Aorta (tissue), 5 donors: ENCODE data around the gene HYAL2. TPM values are rescaled to one million over a fixed set of nuclear protein-coding genes. Genes with fewer than 3 reads are reported as not detected.

Experiments
- ATAC-seq: fragments of 200-7000 bp; cut with Tn5 transposase; one replicate; pipeline ENCODE4 v1.9.1; 2022; ENCODE audit warnings: moderate library complexity; ENCODE audit not compliant: low FRiP score
- DNase-seq, 2 donors: peaks; one replicate each; pipeline ENCODE4 v3.0.0-alpha.2; 2020
- H3K27ac ChIP-seq, 2 donors: one replicate each; pipeline ENCODE4 v1.5.1; 2013; ENCODE audit warnings: low read length in 2 of 2, mild to moderate bottlenecking in 2 of 2, moderate library complexity in 2 of 2, control low read depth in 1 of 2, inconsistent platforms in 1 of 2, low read depth in 1 of 2
- H3K27me3 ChIP-seq, 2 donors: one replicate each; pipeline ENCODE4 v1.6.1; 2013; ENCODE audit warnings: control low read depth in 1 of 2, low read length in 1 of 2, mild to moderate bottlenecking in 1 of 2, moderate library complexity in 1 of 2; ENCODE audit not compliant: insufficient read depth in 2 of 2, control insufficient read depth in 1 of 2
- H3K36me3 ChIP-seq, 2 donors: one replicate each; pipeline ENCODE4 v1.6.1; 2013; ENCODE audit warnings: control low read depth in 1 of 2, low read length in 1 of 2, mild to moderate bottlenecking in 1 of 2; ENCODE audit not compliant: insufficient read depth in 2 of 2, control insufficient read depth in 1 of 2
- H3K4me1 ChIP-seq, 2 donors: one replicate each; pipeline ENCODE4 v1.6.1; 2013; ENCODE audit warnings: low read length in 2 of 2, control low read depth in 1 of 2, mild to moderate bottlenecking in 1 of 2, moderate library complexity in 1 of 2; ENCODE audit not compliant: insufficient read depth in 2 of 2, control insufficient read depth in 1 of 2
- H3K4me3 ChIP-seq, 2 donors: one replicate each; pipeline ENCODE4 v1.5.1; 2013; ENCODE audit warnings: low read length in 2 of 2, control low read depth in 1 of 2, mild to moderate bottlenecking in 1 of 2
- H3K9me3 ChIP-seq: one replicate; pipeline ENCODE4 v1.6.1; 2013; ENCODE audit warnings: mild to moderate bottlenecking, low read length; ENCODE audit not compliant: control insufficient read depth
- WGBS, 2 donors: extraction: QIAGEN DNeasy Blood & Tissue Kit; methylation state at CpG; one replicate each; pipeline ENCODE4 v1.1.7; 2013; 5-methylcytosine and 5-hydroxymethylcytosine counted together
- intact Hi-C, 2 donors: fragments of 100-400 bp; cut with DNase I; formaldehyde crosslinking; loops; one replicate each; pipeline versions ENCODE4 v1.14.2 to v1.15.0; 2022
- polyA plus RNA-seq, 2 donors: library from polyadenylated mRNA; stranded (reverse); fragments of 200-250 nt; gene quantifications; one replicate each; pipeline ENCODE4 v1.2.3, GENCODE V29; 2013
- total RNA-seq, 2 donors: library from RNA; stranded (reverse); fragmentation: NEBNext Ultra II Directional; extraction: Animal tissue kit (Norgen Biotek cat#: 25700); gene quantifications; one replicate each; pipeline ENCODE4 v1.2.1, GENCODE V29; 2021
- donor health status: healthy with polysubstance abuse.
- donor health status: Bipolar disorder and iron deficiency.
- donor health status: DM: no; HTN: no; CAD: no.
- donor health status: DM: no; HTN: no; CAD: no.
- donor health status: DM: yes; HTN: yes; CAD: no.

HYAL2 gene
- total and polyA plus RNA-seq, 4 donors: 5.6 to 71.2 (median 38.9) TPM

DNA sequence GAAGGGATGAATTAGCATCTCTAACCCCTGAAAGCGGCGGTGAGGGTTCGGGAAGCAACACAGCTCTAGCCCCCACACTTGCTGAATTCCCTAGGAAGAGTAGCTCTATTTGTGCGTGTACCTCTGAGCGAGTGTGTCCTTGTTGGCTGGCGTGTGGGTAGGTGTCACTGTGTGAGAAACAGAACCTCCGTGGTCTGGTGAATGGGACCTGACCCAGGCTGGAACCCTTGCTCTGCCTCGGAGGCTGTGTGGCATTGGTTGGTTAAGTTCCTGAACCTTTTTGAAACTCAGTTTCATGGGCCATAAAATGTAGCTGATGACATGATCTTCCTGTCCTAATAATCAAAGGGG, 37.2 kb upstream of the HYAL2 start:
- DNase-seq: no peak
- H3K4me3 ChIP-seq: no peak overlapping the region
- H3K36me3 ChIP-seq: peaks cover 0 to 2% of the 10 kb centered on the region in 2 donors
- no peaks in the 10 kb centered on the region for H3K9me3 ChIP-seq
- no peaks in the 10 kb centered on the region for H3K27me3 ChIP-seq
- WGBS, 2 donors: 11 to 14% methylated on average over 8 of the region's 8 CpGs
- ATAC-seq: no peak
- no peak overlapping the region for H3K27ac ChIP-seq
- intact Hi-C loops: loop anchor here in 1 of 2 donors (5.0 to 10.0 kb wide), 2 partner anchors 183 to 1035 kb away; partner anchors contain the start of gene RBM15B
- no peaks in the 10 kb centered on the region for H3K4me1 ChIP-seq

DNA sequence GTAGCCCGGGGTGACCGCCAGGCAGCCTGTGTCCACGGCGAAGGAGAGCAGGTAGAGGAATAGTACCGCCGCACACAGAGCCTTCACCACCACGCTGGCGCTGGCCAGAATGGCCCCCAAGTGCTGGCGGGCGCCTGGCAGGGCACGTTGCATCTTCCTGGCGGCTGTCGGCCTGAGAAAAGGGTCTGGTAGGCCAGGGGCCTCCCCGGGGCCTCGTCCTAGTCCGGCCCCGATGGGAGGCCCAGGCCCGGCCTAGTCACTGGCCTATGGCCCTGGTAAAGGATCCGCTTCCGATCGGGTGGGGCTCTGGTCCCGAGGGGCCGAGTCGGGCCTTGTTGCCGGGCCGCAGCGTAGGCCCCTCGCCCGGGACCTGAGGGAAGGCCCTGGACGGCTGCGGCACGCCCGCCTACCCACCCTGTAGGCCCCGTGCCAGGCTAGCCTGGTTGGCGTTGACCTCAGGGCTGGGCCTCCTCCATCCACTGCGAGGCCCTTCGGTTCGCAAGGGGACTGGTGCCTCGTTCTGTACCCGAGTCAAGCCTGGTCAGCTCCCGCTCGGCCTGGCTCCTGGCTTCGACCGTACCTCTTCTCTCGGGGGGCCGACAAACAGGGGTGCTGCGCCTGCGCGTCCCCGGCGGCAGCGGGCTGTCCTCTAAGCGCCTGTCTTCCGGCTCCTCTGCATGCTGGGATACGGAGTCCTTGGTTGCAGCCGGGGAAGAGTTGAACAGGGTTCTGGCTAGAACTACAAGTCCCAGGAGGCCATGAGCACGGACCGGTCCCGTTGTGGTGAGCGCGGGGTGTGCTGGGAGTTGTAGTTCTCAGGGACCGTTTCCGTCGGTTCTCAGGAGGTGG, 36.6 kb upstream of the HYAL2 start, which contains the start of gene TMEM115:
TSS of gene TMEM115 (minus strand) at position 611 of the 849 bp plus-strand sequence. CDS start at position 153, 458 bp downstream.
- H3K36me3 ChIP-seq: peaks cover 0 to 2% of the 10 kb centered on the region in 2 donors
- H3K9me3 ChIP-seq: no peaks in the 10 kb centered on the region
- intact Hi-C loops: loop anchor here in 1 of 2 donors (10.0 kb wide), 1 partner anchor 1036 kb away; the partner anchor contains the start of gene RBM15B
- peak within 1 kb of the TSS in 1 of 2 donors; percentile 59 for H3K27ac ChIP-seq
- H3K27me3 ChIP-seq: no peaks in the 10 kb centered on the region
- ATAC-seq (peak; percentile 98), DNase-seq (peak; percentile 98)
- H3K4me3 ChIP-seq: peak within 1 kb of the TSS; percentile 63 to 67
- 1% methylated on average over 63 to 64 of the region's 64 CpGs for WGBS, 2 donors
- no peaks in the 10 kb centered on the region for H3K4me1 ChIP-seq

DNA sequence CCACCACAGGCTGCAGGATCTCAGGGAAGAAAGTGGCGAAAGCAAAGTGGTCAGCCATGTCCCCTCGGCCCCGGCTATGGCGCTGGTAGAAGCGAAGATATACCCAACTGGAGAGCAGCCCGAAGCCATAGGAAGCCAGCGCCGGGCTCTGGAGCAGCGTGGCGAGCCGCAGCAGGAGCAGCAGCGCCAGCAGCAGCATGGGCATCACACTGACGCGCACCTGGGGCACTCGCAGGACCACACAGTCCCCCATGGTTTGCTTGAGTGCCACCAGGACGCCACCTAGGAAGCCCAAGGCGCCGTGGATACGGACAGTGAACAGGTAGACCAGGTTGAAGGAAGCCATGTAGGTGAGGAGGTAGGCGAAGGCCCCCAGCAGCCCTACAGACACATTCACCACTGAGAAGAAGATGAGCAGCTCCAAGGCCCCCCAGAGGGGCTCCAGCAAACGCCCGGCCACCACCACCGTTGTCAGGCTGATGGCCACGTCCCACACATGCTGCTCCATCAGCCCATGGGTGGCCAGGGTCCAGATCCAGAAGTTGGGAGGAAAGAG, 35.9 kb upstream of the HYAL2 start:
- no peaks in the 10 kb centered on the region for H3K9me3 ChIP-seq
- no peak for ATAC-seq
- no peaks in the 10 kb centered on the region for H3K27me3 ChIP-seq
- no peak for DNase-seq
- no peaks in the 10 kb centered on the region for H3K4me1 ChIP-seq
- H3K27ac ChIP-seq: no peak overlapping the region
- peaks cover 0 to 2% of the 10 kb centered on the region in 2 donors for H3K36me3 ChIP-seq
- WGBS, 2 donors: 34 to 43% methylated on average over 24 of the region's 24 CpGs
- intact Hi-C loops: loop anchor here in 1 of 2 donors (10.0 kb wide), 1 partner anchor 1036 kb away; the partner anchor contains the start of gene RBM15B
- peak overlapping the region; percentile 63 to 67 for H3K4me3 ChIP-seq

DNA sequence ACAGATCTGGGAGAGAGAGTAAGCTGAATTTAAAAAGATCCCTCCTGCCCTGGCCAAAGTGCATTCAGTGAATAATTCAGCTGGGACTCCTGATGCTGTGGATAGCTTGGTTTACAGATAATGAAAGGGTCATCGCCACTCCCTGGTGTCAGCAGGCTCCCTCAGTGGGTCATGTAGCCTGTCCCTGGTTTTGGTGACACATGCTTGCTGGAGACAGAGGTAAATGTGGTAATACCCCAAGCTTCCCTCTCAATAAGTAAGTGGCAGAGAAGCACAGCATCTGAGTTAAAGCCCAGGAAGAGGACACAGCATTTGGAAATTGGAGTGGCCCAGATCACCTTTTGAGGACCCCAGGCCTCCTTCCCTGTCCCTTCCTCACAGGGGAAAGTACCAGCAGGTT, 34.9 kb upstream of the HYAL2 start:
- ATAC-seq: no peak
- no peaks in the 10 kb centered on the region for H3K27me3 ChIP-seq
- no peak for DNase-seq
- 68 to 75% methylated on average over 1 of the region's 1 CpG for WGBS, 2 donors
- no peaks in the 10 kb centered on the region for H3K4me1 ChIP-seq
- H3K36me3 ChIP-seq: peaks cover 0 to 5% of the 10 kb centered on the region in 2 donors
- no peaks in the 10 kb centered on the region for H3K9me3 ChIP-seq
- intact Hi-C loops: loop anchor here in 1 of 2 donors (10.0 kb wide), 1 partner anchor 1037 kb away; the partner anchor contains the start of gene RBM15B
- H3K27ac ChIP-seq: no peak overlapping the region
- no peak overlapping the region for H3K4me3 ChIP-seq

DNA sequence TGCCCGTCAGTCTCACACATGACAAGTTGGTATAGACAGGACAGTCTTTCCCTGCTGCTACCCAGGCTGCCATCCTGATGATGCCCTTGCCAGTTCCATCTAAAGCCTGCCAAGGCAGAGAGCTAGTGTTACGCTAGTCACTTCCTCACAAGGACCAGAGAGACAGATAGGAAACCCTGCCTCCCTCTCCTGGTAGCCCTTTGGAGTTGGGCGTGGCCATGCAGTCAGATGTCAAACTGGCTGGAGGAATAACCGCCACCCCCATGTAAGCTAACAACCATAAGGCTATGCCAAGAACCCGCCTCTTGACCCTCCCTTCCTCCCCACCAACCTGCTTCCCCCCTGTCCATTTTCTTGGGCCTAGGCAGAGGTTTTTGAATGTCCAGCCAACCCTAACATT, 34.0 kb upstream of the HYAL2 start:
- no peak for DNase-seq
- Histone ChIP-seq H3K4me1 (no peaks in the 10 kb centered on the region), H3K4me3 (peak overlapping the region in 1 of 2 donors; percentile 3), H3K9me3 (no peaks in the 10 kb centered on the region), H3K27ac (peak overlapping the region in 1 of 2 donors; percentile 15), H3K36me3 (peaks cover 0 to 5% of the 10 kb centered on the region in 2 donors), H3K27me3 (no peaks in the 10 kb centered on the region)
- 34% methylated on average over 5 of the region's 5 CpGs for WGBS, 2 donors
- ATAC-seq: no peak
- intact Hi-C loops: loop anchor here in 1 of 2 donors (10.0 kb wide), 1 partner anchor 1038 kb away; the partner anchor contains the start of gene RBM15B

DNA sequence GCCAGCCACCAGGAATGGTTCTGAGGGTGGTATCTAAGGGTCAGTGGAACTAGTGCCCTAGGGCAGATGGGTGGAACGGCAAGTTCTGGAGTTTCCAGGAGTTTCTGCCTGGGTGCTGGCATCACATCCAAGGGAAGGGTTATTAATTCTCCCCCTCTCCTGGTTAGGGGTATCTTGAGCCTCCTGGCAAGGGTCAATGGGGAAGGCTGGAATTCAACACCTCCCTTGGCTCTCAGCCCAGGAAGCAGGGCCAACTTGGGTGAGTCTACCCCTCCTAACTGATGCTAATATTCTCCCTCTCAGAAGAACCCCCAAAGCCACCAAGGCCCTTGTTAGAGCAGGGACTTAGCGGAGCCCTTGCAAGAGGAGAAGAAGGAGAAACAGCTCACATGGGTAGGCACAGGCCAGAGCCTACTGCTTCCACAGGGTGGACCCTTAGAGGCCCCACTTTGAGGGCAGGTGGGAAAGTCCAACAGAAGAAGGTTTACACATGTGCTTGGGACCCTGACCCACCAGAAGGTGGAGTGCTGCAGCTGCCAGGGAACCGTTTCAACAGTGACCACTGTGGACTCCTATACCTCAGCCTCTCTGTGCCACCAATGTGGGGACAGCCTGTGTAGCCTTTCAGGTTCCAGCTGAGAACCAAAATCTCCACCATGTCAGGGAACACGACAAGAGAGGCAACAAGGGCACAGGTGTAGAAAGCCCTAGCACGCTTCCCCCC, 33.4 kb upstream of the HYAL2 start:
- ATAC-seq (no peak), DNase-seq (no peak)
- Histone ChIP-seq H3K27ac (peak overlapping the region in 1 of 2 donors; percentile 26), H3K4me3 (no peak overlapping the region), H3K4me1 (no peaks in the 10 kb centered on the region), H3K27me3 (no peaks in the 10 kb centered on the region), H3K9me3 (no peaks in the 10 kb centered on the region), H3K36me3 (peaks cover 0 to 5% of the 10 kb centered on the region in 2 donors)
- 42 to 46% methylated on average over 5 of the region's 5 CpGs for WGBS, 2 donors
- intact Hi-C loops: loop anchor here in 1 of 2 donors (10.0 kb wide), 1 partner anchor 1039 kb away; the partner anchor contains the start of gene RBM15B

DNA sequence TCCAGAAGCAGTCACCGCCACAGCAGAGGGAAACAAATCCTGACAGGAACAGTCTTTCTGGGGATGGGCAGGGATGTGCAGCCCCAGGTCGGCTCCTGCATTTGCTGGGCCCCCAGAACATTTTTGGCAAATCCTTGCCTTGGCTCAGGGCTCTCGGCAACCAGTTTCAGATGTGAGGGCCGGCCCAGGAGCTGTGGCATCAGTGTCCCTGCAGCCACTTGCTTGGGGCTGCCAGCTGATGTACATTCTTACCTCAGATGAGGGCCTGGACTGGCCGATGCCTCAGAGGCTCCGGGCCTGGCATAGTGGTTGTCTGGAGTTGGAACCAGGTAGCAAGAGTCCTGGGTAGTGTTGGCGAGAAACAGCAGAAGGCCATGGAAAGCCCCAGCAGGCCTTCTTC, 32.3 kb upstream of the HYAL2 start:
- Histone ChIP-seq H3K27me3 (no peaks in the 10 kb centered on the region), H3K36me3 (peaks cover 0 to 5% of the 10 kb centered on the region in 2 donors), H3K9me3 (no peaks in the 10 kb centered on the region), H3K4me1 (no peaks in the 10 kb centered on the region), H3K27ac (no peak overlapping the region), H3K4me3 (no peak overlapping the region)
- ATAC-seq (no peak), DNase-seq (no peak)
- 78 to 83% methylated on average over 7 of the region's 7 CpGs for WGBS, 2 donors
- intact Hi-C loops: loop anchor here in 1 of 2 donors (5.0 to 10.0 kb wide), 2 partner anchors 257 to 1040 kb away; partner anchors contain the start of genes CISH and RBM15B

DNA sequence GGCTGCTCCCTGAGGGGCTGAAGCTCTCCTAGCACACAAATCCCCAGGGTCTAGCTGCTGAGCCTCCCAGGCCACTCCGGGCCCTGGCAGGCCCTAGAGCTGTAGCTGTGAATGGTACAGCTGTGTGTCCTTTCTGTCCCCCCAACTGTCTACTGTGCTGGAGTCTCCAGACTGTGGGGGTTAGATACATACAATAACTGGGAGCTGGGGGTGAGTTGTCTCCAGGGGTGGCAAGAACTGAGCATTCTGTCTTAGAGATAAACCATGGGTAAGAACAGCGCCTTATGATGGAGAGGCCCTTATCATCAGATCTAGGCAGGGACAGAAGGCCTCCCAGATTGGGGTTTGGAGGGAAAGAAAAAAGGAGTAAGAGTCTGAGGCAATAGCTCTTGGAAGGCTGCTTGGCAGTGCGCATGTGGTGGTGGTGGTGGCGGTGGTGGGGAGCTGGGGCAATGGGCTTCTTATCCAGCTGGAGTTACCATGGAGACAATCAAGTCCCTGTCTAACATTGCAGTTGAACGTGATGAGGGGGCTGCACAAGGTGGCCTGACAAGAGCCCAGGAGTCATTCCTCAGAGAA, 31.7 kb upstream of the HYAL2 start:
- no peaks in the 10 kb centered on the region for H3K4me1 ChIP-seq
- H3K36me3 ChIP-seq: peaks cover 0 to 5% of the 10 kb centered on the region in 2 donors
- intact Hi-C loops: loop anchor here in 1 of 2 donors (5.0 to 10.0 kb wide), 2 partner anchors 258 to 1041 kb away; partner anchors contain the start of genes CISH and RBM15B

More for the DNA sequence above, 31.7 kb upstream of the HYAL2 start:
- WGBS, 2 donors: 65 to 69% methylated on average over 5 of the region's 5 CpGs
- H3K27ac ChIP-seq: no peak overlapping the region
- H3K9me3 ChIP-seq: no peaks in the 10 kb centered on the region
- H3K27me3 ChIP-seq: no peaks in the 10 kb centered on the region
- ATAC-seq (no peak), DNase-seq (no peak)
- H3K4me3 ChIP-seq: no peak overlapping the region
